Measurements from ENCODE around the gene ZCCHC10. TPM values are rescaled to one million over a fixed set of nuclear protein-coding genes. Genes with fewer than 3 reads are reported as not detected.

ZCCHC10 gene
- total RNA-seq (2014; rRNA removed; shearing (Covaris generic)), result 38.6 and 39.6 TPM in 2 replicates

DNA sequence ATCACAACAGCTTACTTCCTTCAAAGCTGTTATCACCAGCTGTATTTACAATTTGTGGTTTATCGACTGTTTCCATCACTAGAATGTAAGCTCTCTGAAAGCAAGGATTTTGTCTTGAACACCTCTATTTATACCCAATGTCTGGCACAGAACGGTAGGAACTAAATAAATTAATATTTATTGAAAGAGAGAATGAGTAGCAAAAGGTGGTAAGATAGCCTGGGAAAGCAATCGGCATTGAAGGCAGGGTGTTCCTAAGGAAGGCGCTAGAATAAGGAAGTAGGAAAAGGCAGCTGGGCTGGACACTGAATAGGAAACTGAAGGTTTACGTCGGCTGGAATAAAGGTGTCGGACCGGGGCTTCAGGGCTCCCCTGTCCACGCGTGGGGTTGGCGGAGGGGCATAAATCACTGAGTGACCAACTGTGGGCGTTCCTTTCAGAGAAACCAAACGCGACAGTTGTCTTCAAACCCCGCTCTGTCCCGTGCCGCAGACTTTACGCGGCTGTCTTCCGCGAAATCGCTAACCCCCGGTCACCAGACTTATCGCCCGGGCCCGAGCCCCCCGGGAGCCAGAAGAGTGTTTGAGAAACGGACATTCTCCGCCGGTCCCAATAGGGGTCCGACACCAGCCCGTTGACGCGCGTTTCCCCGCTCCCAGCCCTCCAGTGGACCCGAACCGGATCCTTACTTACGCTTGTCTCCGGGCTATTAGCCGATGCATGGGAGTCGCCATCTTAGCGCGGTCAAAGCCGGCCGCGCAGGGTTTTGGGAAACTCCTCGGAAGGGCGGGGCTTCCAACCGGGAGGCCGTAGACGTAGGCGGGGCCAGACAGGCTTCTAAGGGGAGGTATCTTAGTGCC is at the start of gene ZCCHC10:
Gene ZCCHC10 (minus strand): TSS at position 746 of the 860 bp plus-strand sequence. CDS start 12 bp downstream, at position 734.
- Histone ChIP-seq H3K36me3 (peaks cover 2% of the 10 kb centered on the region; the same call in 1 of the 2 replicates), H3K9me3 (replicated peaks) (no peaks in the 10 kb centered on the region), H3K27me3 (no peaks in the 10 kb centered on the region), H3K4me1 (no peaks in the 10 kb centered on the region), H3K27ac (peak within 1 kb of the TSS; percentile 90), H3K4me3 (peak within 1 kb of the TSS; percentile 90)
- peak; percentile 97 to 98 for DNase-seq

DNA sequence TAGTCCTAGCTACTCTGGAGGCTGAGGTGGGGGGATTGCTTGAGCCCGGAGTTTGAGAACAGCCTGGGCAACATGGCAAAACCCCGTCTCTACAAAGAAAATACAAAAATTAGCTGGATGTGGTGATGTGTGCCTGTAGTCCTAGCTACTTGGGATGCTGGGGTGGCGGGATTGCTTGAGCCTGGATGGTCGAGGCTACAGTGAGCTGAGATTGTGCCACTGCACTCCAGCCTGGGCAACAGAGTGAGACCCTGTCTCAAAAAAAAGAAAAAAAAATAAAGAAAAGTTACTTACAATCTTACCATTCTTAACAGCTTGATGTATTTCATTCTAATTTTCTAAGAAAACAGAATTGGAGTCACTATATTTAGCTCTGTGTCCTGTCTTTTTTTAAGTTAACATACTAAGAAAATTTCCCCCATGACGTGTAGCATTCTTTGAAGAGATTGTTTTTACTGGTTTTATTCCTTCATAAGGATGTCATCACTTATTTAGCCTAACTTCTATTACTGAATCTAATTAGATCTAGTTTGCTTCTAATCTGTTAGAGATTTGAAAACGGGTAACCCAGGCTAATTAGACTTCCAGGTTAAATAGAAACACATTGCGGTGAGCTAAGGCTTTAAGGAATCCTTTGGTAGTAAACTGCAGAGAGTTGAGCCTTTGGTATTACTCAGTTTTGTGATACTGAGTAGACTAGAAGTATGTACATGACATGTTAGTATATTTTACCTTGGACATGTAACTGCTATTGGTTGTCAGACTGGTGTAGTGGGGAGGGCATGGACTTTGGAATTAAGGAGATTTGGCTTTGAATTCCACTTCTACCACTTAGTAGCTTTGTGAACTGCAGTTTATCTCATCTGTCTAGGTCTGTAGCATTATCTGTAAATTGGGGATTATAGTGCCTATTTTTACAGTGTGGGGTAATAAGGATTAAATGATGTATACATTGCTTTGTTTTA is 49.5 kb upstream of the ZCCHC10 start:
- H3K36me3 ChIP-seq, result peaks cover 68% of the 10 kb centered on the region
- H3K27ac ChIP-seq, result no peak overlapping the region

DNA sequence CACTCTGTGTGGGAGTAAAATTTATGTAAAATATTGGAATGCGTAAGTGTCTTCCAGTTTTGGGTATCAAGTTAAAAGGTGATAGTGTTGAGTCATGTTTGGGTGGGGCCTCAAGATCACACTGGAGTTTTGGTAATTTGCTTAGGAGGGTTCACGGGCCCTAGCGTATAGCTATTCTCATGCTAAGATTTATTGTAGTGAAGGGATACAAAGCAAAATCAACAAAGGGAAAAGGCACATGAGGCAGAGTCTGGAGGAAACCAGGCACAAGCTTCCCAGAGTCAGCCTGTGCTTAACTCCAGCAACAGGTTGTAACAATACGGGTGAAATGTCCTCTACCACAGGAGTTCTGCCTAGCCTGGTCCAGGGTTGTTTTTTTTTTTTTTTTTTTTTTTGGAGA is 45.7 kb upstream of the ZCCHC10 start:
- H3K36me3 ChIP-seq, result peaks cover 89% of the 10 kb centered on the region
- no peak overlapping the region for H3K27ac ChIP-seq
- H3K9me3 ChIP-seq (replicated peaks), result no peaks in the 10 kb centered on the region

More for the DNA sequence above, 49.5 kb upstream of the ZCCHC10 start:
- Histone ChIP-seq H3K4me3 (no peak overlapping the region), H3K27me3 (no peaks in the 10 kb centered on the region), H3K4me1 (no peaks in the 10 kb centered on the region), H3K9me3 (replicated peaks) (no peaks in the 10 kb centered on the region)
- no peak for DNase-seq

DNA sequence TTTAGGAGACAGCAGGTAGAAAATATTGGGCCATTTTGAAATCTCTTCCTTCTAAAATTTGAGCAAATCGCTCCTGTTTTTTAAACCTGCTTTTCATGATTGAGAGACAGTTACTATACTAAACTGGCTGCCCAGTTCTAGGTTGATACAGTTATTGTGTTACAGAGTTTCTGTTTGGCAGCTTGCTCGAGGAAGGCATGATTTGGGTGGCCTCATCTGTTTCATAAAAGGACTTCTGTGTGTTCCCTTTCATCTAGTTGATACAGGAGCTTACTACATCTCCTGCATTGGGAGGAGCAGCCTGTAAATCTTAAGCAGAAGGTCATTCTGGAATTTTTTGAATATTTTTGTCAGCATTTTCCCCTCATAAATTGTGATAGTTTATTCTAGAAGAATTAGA is 39.7 kb upstream of the ZCCHC10 start:
- Histone ChIP-seq H3K36me3 (peaks cover 60% of the 10 kb centered on the region), H3K27me3 (no peaks in the 10 kb centered on the region), H3K4me3 (no peak overlapping the region), H3K9me3 (replicated peaks) (no peaks in the 10 kb centered on the region), H3K4me1 (no peaks in the 10 kb centered on the region), H3K27ac (no peak overlapping the region)
- no peak for DNase-seq

More for the DNA sequence above, 45.7 kb upstream of the ZCCHC10 start:
- no peak for DNase-seq
- no peaks in the 10 kb centered on the region for H3K27me3 ChIP-seq
- H3K4me3 ChIP-seq, result no peak overlapping the region
- no peaks in the 10 kb centered on the region for H3K4me1 ChIP-seq

DNA sequence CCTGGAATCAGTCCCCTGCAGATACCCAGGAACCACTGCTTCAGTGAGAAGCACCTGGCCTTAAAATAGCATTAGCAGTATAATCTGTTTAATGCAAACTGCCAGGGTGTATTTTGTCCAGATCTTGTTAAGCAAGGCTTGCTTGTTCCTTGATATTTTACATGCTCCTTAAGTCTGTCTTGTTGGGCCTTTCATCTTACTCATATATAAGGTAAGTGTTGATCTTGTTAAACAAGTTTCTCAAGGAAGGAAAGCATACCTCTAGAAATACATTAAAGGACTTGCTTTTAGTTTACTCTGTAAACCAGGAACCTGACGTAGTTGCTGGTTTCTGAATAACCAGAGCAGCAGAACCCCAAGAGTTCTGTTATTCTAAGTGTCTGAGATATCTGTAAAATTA is 39.1 kb upstream of the ZCCHC10 start:
- Histone ChIP-seq H3K4me3 (no peak overlapping the region), H3K4me1 (no peaks in the 10 kb centered on the region)

DNA sequence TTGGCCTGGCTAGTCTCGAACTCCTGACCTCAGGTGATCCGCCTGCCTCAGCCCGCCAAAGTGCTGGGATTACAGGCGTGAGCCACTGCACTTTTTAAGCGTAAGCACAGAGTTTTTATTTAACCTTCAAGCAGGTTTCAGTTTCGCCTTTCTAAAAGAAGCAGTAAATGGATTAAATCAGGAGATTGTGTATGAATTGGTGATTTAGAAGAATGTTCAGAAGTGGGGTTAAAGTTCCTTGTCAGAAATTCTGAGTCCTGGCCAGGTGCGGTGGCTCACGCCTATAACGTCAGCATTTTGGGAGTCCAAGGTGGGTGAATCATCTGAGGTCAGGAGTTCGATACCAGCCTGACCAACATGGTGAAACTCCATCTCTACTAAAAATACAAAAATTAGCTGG is 37.6 kb upstream of the ZCCHC10 start:
- DNase-seq, result no peak
- H3K27ac ChIP-seq, result no peak overlapping the region
- no peaks in the 10 kb centered on the region for H3K4me1 ChIP-seq
- no peak overlapping the region for H3K4me3 ChIP-seq
- H3K27me3 ChIP-seq, result no peaks in the 10 kb centered on the region
- H3K36me3 ChIP-seq, result peaks cover 40% of the 10 kb centered on the region
- H3K9me3 ChIP-seq (replicated peaks), result no peaks in the 10 kb centered on the region

More for the DNA sequence above, 39.1 kb upstream of the ZCCHC10 start:
- H3K9me3 ChIP-seq (replicated peaks), result no peaks in the 10 kb centered on the region
- H3K27ac ChIP-seq, result no peak overlapping the region
- no peaks in the 10 kb centered on the region for H3K27me3 ChIP-seq
- DNase-seq, result no peak
- H3K36me3 ChIP-seq, result peaks cover 55% of the 10 kb centered on the region

DNA sequence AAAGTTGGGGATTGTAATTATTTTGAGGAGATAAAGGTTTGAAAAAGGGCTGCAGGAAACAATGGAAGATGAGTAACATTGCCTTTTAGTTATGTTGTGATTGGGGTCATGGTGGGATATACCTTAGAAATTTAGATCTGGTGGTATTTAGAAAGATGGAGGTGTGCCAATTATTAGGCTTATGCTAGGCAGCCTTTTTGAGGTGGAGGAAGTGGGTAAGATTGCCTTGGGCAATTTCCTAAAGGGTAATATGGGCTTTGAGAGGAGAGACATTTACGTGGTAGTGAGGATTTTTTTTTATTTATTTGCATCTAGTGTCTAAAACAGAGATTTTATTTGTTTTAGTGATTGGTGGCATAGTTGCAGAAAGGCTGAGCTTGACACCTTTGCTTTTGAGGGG is 35.9 kb upstream of the ZCCHC10 start:
- no peaks in the 10 kb centered on the region for H3K4me1 ChIP-seq
- H3K36me3 ChIP-seq, result peaks cover 26% of the 10 kb centered on the region
- DNase-seq, result no peak
- no peak overlapping the region for H3K27ac ChIP-seq
- no peaks in the 10 kb centered on the region for H3K9me3 ChIP-seq (replicated peaks)
- H3K4me3 ChIP-seq, result no peak overlapping the region
- no peaks in the 10 kb centered on the region for H3K27me3 ChIP-seq

DNA sequence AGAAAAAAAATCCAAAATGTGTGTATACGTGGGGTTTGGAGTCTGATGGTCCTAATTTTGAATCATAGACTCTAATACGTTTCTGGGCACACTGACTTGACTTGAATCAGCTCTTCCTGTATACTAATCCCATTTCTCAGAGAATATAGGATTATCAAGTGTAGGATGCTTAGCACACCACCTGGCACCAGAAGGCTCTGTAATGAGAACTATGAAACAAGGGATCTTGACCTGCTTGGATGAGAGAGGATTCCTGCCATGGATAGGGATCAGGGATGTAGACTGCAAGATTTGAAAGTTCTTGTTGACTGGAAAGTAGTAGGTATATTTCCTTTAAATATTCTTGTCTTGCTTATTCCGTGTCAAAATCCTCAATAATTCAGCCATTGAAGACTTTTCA is 33.3 kb upstream of the ZCCHC10 start:
- H3K4me3 ChIP-seq, result no peak overlapping the region
- peaks cover 7% of the 10 kb centered on the region; the same call in 1 of the 2 replicates for H3K36me3 ChIP-seq
- DNase-seq, result no peak
- no peaks in the 10 kb centered on the region for H3K27me3 ChIP-seq
- H3K4me1 ChIP-seq, result no peaks in the 10 kb centered on the region
- H3K9me3 ChIP-seq (replicated peaks), result no peaks in the 10 kb centered on the region
- H3K27ac ChIP-seq, result no peak overlapping the region

DNA sequence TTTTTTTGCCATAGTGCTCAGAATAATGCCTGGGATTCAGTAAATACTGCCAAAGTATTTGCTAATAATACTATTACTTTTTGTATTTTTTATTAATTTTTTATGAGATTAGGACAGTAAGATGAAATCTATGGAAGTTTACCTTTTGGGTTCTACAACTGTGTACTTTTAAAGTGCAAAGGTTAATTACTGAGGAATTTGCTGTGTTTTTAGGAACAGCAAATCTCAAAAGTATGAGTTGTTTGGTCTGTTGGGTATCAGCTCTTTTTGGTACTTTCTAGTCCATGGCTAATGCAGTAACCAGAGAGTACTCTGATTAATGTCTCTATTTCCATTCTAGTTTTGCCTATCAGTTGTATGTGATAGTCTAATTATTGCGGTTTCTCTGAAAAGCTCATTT is 30.5 kb upstream of the ZCCHC10 start:
- no peak for DNase-seq
- H3K36me3 ChIP-seq, result peaks cover 12% of the 10 kb centered on the region; the same call in 1 of the 2 replicates
- H3K4me3 ChIP-seq, result no peak overlapping the region
- H3K27ac ChIP-seq, result no peak overlapping the region
- H3K27me3 ChIP-seq, result no peaks in the 10 kb centered on the region
- no peaks in the 10 kb centered on the region for H3K9me3 ChIP-seq (replicated peaks)
- no peaks in the 10 kb centered on the region for H3K4me1 ChIP-seq

DNA sequence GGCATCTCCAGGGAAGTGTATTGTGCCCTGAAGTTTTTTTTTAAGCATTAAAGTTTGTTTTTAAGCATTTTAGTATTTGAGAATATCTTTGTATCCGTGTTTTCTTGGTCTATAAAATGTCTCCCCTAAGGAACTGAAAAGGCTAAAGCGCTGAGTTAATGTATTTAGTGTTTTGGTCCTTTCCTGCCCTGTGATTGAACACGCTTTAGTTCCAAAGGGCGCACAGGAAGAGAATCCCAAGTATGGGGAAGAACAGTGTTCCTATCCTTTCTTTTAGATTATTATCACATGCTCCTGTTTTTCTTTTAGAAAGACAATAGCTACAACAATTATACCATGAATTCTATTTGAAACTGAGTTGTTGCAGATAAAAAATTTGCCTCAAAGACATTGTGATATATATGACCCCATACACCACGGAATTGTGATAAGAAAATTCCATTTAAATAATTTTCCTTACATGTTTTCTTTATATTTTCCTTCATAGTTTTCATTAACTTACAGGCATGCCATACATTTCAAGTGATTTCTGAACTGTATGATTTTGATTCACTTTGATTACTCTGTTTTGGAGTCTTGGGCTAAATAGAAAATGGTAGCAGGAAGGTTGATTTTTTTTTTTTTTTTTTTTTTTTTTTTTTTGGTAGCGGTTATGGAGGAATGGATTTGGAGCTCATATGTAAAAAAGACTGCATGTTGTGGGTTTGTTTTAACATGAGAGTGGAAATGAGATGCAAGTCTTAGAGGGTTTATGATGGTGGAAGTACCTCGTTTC is 28.5 kb upstream of the ZCCHC10 start:
- Histone ChIP-seq H3K9me3 (replicated peaks) (no peaks in the 10 kb centered on the region), H3K27me3 (no peaks in the 10 kb centered on the region), H3K36me3 (peaks cover 8% of the 10 kb centered on the region; the same call in 1 of the 2 replicates), H3K4me1 (peaks cover 6% of the 10 kb centered on the region; the same call in 1 of the 2 replicates), H3K27ac (no peak overlapping the region), H3K4me3 (no peak overlapping the region)
- no peak for DNase-seq

DNA sequence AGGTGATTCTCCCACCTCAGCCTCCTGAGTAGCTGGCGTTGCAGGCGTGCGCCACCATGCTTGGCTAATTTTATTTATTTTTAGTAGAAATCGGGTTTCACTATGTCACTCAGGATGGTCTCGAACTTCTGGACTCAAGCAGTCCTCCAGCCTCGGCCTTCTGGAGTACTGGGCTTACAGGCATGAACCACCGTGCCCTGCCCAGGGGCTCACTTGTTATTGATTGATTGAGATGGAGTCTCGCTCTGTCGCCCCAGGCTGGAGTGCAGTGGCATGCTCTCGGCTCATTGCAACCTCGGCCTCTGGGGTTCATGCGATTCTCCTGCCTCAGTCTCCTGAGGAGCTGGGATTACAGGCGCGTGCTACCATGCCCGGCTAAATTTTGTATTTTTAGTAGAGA is 27.1 kb upstream of the ZCCHC10 start:
- DNase-seq, result no peak
- peak overlapping the region; percentile 91 for H3K4me3 ChIP-seq
- H3K27me3 ChIP-seq, result no peaks in the 10 kb centered on the region
- no peaks in the 10 kb centered on the region for H3K9me3 ChIP-seq (replicated peaks)
- H3K27ac ChIP-seq, result no peak overlapping the region
- peaks cover 8% of the 10 kb centered on the region; the same call in 1 of the 2 replicates for H3K36me3 ChIP-seq
- H3K4me1 ChIP-seq, result peaks cover 6% of the 10 kb centered on the region; the same call in 1 of the 2 replicates

DNA sequence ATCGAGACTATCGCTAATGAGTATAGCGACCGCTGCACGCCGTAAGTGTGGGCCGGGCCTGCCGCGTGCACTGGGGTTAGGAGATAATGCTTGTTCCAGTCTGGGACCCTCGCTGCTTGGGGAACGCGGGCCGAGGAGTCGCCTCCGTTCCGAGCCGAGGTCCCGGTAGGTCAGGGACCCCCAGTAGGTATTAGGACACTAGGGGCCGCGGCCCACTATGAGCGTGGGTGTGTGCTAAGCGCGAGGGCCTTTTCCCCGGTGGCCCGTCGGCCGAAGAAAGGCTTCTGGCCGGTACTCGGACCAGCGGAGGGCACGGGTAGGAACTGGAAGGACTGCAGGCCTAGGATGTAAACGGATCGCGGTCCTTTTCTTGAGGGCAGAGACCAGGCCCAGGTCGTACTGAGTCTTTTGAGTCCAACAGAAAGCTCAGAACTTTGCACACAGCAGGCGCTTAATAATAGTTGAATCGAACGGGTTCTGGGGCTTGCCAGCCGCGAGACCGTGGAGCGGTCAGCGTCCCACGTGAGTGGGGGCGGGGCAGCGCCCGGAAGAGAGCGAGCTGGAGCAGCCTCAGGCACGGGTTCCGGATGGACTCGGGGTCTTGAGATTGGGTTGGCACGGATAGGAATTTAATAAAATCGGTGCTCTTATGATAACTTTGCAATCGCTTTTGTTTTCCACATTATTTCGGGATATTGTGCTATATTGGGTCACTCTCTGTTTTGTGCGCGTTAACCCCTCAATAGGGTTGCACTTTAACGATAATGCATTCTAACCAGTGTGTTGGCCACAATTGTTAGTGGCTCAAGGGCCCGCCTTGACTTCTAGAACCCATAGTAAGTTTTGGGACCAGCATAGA is 26.2 kb upstream of the ZCCHC10 start:
- Histone ChIP-seq H3K4me3 (peak overlapping the region; percentile 91), H3K27me3 (no peaks in the 10 kb centered on the region), H3K4me1 (peaks cover 6% of the 10 kb centered on the region; the same call in 1 of the 2 replicates), H3K27ac (peak overlapping the region; percentile 91), H3K36me3 (peaks cover 8% of the 10 kb centered on the region; the same call in 1 of the 2 replicates), H3K9me3 (replicated peaks) (no peaks in the 10 kb centered on the region)
- peak; percentile 65 to 67 for DNase-seq

DNA sequence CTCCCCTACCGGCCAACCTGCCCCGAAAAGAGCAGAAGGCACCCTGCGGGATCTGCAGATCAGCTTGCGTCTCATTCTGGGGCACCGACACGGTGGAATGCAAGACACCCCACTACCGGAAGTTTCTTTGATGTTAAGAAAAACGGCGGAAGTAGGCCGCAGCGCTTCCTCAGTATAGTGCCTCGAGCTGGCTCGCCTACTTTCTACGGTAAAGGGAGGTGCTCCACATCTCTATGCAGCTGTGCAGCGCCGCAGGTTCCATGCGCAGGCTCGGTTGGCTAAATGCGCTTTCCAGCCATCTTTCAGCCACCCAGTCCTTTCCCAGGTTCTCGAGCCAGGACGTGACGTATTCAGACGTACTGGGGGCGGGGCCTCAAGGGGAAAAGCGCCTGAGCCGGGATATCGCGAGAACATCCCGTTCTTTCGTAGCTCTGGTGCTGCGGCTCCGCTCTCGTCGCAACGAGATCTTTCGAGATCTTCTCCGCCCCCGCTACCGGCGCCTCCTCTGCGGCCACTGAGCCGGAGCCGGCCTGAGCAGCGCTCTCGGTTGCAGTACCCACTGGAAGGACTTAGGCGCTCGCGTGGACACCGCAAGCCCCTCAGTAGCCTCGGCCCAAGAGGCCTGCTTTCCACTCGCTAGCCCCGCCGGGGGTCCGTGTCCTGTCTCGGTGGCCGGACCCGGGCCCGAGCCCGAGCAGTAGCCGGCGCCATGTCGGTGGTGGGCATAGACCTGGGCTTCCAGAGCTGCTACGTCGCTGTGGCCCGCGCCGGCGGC is 25.4 kb upstream of the ZCCHC10 start, which contains the start of gene HSPA4:
Gene HSPA4 (plus strand): TSS at position 472 of the 775 bp plus-strand sequence. CDS start 238 bp downstream, at position 710.
- peaks cover 6% of the 10 kb centered on the region; the same call in 1 of the 2 replicates for H3K4me1 ChIP-seq
- H3K27me3 ChIP-seq, result no peaks in the 10 kb centered on the region
- H3K9me3 ChIP-seq (replicated peaks), result no peaks in the 10 kb centered on the region
- peak within 1 kb of the TSS; percentile 91 for H3K27ac ChIP-seq
- peak within 1 kb of the TSS; percentile 91 for H3K4me3 ChIP-seq
- DNase-seq, result peak; percentile 98 to 99
- H3K36me3 ChIP-seq, result peaks cover 8% of the 10 kb centered on the region; the same call in 1 of the 2 replicates

Data from SJCRH30 (cell line).